ENCODE results near the gene REEP1. TPM values are rescaled to one million over a fixed set of nuclear protein-coding genes. Genes with fewer than 3 reads are reported as not detected.

REEP1 gene
- total and polyA plus RNA-seq, 2 experiments from 2014 or later = 21.5 to 26.5 TPM

DNA sequence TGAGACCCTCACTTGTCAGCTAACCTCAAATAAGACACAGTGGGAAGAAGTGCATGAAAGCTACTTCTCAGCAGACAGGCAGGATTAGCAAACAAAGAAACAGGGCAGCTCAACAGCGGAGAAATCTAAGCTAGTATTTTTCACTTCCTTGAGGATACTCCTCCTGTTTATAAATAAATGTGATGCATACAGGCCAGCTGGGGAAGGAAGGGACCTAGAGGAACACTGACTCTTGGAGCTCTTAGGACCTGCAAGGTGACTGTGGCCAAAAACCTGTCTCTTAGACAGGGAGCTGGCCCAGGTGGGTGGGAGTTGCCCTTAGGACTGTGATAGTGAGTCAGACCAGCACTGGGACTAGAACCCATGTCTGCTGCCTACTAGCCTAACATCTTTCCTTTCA lies 4.8 kb downstream of the REEP1 start:
- Histone ChIP-seq H3K4me2 (no peak overlapping the region), H2AFZ (no peak overlapping the region), H3K36me3 (replicated peaks; ENCODE audit: insufficient read depth, low read depth) (no peaks in the 10 kb centered on the region), H3K4me3 (no peak overlapping the region), H3K4me1 (ENCODE audit: insufficient read depth) (peaks cover under 1% of the 10 kb centered on the region), H3K27me3 (peaks cover 12% of the 10 kb centered on the region), H3K79me2 (no peaks in the 10 kb centered on the region), H3K9me2 (replicated peaks; ENCODE audit: insufficient read depth) (no peaks in the 10 kb centered on the region), H3K9me3 (ENCODE audit: low read depth) (no peaks in the 10 kb centered on the region), H4K20me1 (ENCODE audit: insufficient read depth, poor library complexity, severe bottlenecking) (no peaks in the 10 kb centered on the region), H3K27ac (no peak overlapping the region)
- TF ChIP-seq EZH2phosphoT487 (IDR thresholded peaks at IDR 0.05; ENCODE audit: low read depth, severe bottlenecking, unreplicated experiment) = no peak
- no peak for TF ChIP-seq EZH2 (IDR thresholded peaks at IDR 0.05; ENCODE audit: borderline replicate concordance)
- TF ChIP-seq, protein P1, sequence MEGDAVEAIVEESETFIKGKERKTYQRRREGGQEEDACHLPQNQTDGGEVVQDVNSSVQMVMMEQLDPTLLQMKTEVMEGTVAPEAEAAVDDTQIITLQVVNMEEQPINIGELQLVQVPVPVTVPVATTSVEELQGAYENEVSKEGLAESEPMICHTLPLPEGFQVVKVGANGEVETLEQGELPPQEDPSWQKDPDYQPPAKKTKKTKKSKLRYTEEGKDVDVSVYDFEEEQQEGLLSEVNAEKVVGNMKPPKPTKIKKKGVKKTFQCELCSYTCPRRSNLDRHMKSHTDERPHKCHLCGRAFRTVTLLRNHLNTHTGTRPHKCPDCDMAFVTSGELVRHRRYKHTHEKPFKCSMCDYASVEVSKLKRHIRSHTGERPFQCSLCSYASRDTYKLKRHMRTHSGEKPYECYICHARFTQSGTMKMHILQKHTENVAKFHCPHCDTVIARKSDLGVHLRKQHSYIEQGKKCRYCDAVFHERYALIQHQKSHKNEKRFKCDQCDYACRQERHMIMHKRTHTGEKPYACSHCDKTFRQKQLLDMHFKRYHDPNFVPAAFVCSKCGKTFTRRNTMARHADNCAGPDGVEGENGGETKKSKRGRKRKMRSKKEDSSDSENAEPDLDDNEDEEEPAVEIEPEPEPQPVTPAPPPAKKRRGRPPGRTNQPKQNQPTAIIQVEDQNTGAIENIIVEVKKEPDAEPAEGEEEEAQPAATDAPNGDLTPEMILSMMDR (IDR thresholded peaks at IDR 0.05; ENCODE audit: poor library complexity) = no peak
- 88% methylated on average over 1 of the region's 1 CpG for WGBS (ENCODE audit: low lambda C conversion rate, missing lambda C conversion rate)
- no peak for DNase-seq (ENCODE audit: low spot score)

DNA sequence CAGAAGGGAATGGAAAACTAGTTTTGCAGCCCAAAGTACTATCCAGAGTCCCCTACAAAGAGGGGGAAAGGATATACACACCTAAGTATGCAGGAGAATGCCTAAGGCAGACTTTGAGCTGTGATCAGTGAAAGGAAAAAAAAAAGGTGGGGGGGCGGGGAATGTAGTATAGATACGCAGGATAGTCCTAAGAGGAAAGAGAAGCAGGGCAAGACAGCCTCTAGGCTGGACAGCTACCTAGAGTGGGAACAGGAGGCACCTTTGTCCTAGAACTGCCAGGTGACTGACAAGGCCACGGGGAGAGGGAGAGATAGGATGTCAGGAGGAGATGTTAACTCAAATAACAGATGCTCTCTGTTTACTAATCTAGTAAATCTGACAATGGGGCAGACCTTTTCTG lies 6.0 kb downstream of the REEP1 start:
- TF ChIP-seq EZH2phosphoT487 (IDR thresholded peaks at IDR 0.05; ENCODE audit: low read depth, severe bottlenecking, unreplicated experiment) (no peak), EZH2 (IDR thresholded peaks at IDR 0.05; ENCODE audit: borderline replicate concordance) (no peak)
- TF ChIP-seq, protein P1 (IDR thresholded peaks at IDR 0.05; ENCODE audit: poor library complexity) = no peak
- no peaks in the 10 kb centered on the region for H3K9me2 ChIP-seq (replicated peaks; ENCODE audit: insufficient read depth)
- H3K79me2 ChIP-seq = no peaks in the 10 kb centered on the region
- H3K4me3 ChIP-seq = no peak overlapping the region
- no peak overlapping the region for H2AFZ ChIP-seq
- H3K4me2 ChIP-seq = no peak overlapping the region
- no peak overlapping the region for H3K27ac ChIP-seq
- H3K27me3 ChIP-seq = peaks cover 7% of the 10 kb centered on the region
- no peaks in the 10 kb centered on the region for H3K4me1 ChIP-seq (ENCODE audit: insufficient read depth)
- no peaks in the 10 kb centered on the region for H3K36me3 ChIP-seq (replicated peaks; ENCODE audit: insufficient read depth, low read depth)
- H3K9me3 ChIP-seq (ENCODE audit: low read depth) = no peaks in the 10 kb centered on the region
- 50% methylated on average over 3 of the region's 3 CpGs for WGBS (ENCODE audit: low lambda C conversion rate, missing lambda C conversion rate)
- peak; percentile 59 for DNase-seq (ENCODE audit: low spot score)
- H4K20me1 ChIP-seq (ENCODE audit: insufficient read depth, poor library complexity, severe bottlenecking) = no peaks in the 10 kb centered on the region

DNA sequence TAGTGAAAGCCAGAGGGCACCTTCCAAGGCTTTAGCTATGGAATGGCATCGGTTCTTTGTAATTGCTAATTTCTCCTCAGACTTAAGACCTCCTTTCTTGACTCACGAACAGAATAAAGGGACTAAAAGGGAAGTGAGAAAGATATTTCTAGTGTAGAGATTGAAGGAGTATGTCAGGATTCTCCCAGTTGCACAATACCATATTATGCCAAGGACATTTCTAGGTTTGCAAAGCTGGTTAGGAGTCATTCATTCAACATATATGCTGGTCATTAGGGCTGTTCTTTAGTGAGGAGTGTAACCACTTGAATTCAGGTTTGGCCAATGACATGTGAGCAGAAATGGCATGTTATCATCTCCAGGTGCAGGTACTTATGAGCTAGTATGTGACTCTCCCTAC lies 7.4 kb downstream of the REEP1 start:
- no peaks in the 10 kb centered on the region for H3K4me1 ChIP-seq (ENCODE audit: insufficient read depth)
- no peak for TF ChIP-seq EZH2 (IDR thresholded peaks at IDR 0.05; ENCODE audit: borderline replicate concordance)
- TF ChIP-seq, protein P1 (IDR thresholded peaks at IDR 0.05; ENCODE audit: poor library complexity) = no peak
- TF ChIP-seq EZH2phosphoT487 (IDR thresholded peaks at IDR 0.05; ENCODE audit: low read depth, severe bottlenecking, unreplicated experiment) = no peak
- H3K79me2 ChIP-seq = no peaks in the 10 kb centered on the region
- H3K27ac ChIP-seq = no peak overlapping the region
- DNase-seq (ENCODE audit: low spot score) = no peak
- no peaks in the 10 kb centered on the region for H3K36me3 ChIP-seq (replicated peaks; ENCODE audit: insufficient read depth, low read depth)
- WGBS (ENCODE audit: low lambda C conversion rate, missing lambda C conversion rate) = 82% methylated on average over 2 of the region's 2 CpGs
- no peaks in the 10 kb centered on the region for H3K9me2 ChIP-seq (replicated peaks; ENCODE audit: insufficient read depth)
- H3K27me3 ChIP-seq = no peaks in the 10 kb centered on the region
- no peaks in the 10 kb centered on the region for H4K20me1 ChIP-seq (ENCODE audit: insufficient read depth, poor library complexity, severe bottlenecking)
- H3K9me3 ChIP-seq (ENCODE audit: low read depth) = no peaks in the 10 kb centered on the region
- no peak overlapping the region for H3K4me3 ChIP-seq
- no peak overlapping the region for H2AFZ ChIP-seq
- no peak overlapping the region for H3K4me2 ChIP-seq

All from hepatocyte (in vitro differentiated cells).